Subcutaneous abdominal adipose tissue (tissue), 5 donors: ENCODE measurements around the gene ABCB11.
"Not testable (repeated sequence)": the region's sequence is repeated elsewhere in the genome, so short reads cannot be mapped to it uniquely, and the experiment has no call there.

Experiments
- H3K27ac ChIP-seq: one replicate; pipeline ENCODE4 v1.7.0; 2013; ENCODE audit warnings: low read depth, mild to moderate bottlenecking, inconsistent platforms, low read length, moderate library complexity
- H3K27me3 ChIP-seq, 5 donors: one replicate each; pipeline ENCODE4 v1.7.0; 2013; ENCODE audit warnings: low read length in 5 of 5, inconsistent platforms in 1 of 5; ENCODE audit not compliant: control insufficient read depth in 5 of 5, insufficient read depth in 4 of 5
- H3K36me3 ChIP-seq, 5 donors: one replicate each; pipeline ENCODE4 v1.7.0; 2013; ENCODE audit warnings: low read length in 5 of 5; ENCODE audit not compliant: control insufficient read depth in 5 of 5, insufficient read depth in 5 of 5
- H3K4me1 ChIP-seq, 5 donors: one replicate each; pipeline ENCODE4 v1.7.0; 2013; ENCODE audit warnings: low read length in 5 of 5, mild to moderate bottlenecking in 3 of 5, moderate library complexity in 1 of 5; ENCODE audit not compliant: control insufficient read depth in 5 of 5, insufficient read depth in 5 of 5
- H3K4me3 ChIP-seq, 5 donors: one replicate each; pipeline ENCODE4 v1.7.0; 2013; ENCODE audit warnings: low read length in 5 of 5, low read depth in 1 of 5
- H3K9ac ChIP-seq, 5 donors: one replicate each; pipeline ENCODE4 v1.7.0; 2013; ENCODE audit warnings: low read length in 5 of 5, mild to moderate bottlenecking in 4 of 5, moderate library complexity in 3 of 5
- H3K9me3 ChIP-seq, 5 donors: one replicate each; pipeline ENCODE4 v1.7.0; 2013; ENCODE audit warnings: low read length in 5 of 5; ENCODE audit not compliant: control insufficient read depth in 5 of 5
- donor health status: healthy.
- donor health status: healthy.
- donor health status: healthy.
- donor health status: healthy.
- donor health status: healthy.

ABCB11 gene

DNA sequence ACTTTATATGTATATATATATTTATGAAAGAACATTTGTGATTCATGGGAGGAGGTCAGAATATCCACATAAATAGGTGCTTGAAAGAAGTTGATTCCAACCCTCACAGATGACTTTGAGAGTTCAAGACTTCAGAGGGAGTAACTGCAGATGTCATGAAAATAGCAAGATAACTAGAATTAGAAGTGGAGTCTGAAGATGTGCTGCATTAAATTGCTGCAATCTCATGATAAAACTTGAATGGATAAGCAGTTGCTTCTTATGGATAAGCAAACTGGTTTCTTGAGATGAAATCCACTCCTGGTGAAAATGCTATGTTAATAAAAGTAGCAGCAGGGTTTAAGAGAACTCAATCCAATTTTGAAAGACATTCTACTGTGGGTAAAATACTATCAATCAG, 89.8 kb downstream of the ABCB11 start:
- Histone ChIP-seq H3K4me1 (peaks cover 0 to under 1% (median 0%) of the 10 kb centered on the region in 5 donors), H3K4me3 (no peak overlapping the region), H3K9me3 (no peaks in the 10 kb centered on the region), H3K9ac (no peak overlapping the region), H3K36me3 (no peaks in the 10 kb centered on the region), H3K27ac (no peak overlapping the region), H3K27me3 (no peaks in the 10 kb centered on the region)

DNA sequence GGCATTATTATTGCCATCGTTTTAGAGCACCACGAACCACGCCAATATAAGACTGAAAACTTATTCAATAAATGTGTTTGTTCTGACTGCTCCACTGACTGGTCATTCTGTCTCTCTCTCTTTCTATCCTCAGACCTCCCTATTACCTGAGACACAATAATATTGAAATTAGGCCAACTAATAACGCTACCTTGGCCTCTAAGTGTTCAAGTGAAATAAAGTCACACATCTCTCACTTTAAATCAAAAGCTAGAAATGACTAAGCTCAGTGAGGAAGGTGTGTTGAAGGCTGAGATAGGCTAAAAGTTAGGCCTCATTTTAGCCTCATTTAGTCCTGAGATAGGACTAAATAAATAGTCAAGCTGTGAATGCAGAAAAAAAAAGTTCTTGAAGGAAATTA, 91.2 kb downstream of the ABCB11 start:
- Histone ChIP-seq H3K9me3 (no peaks in the 10 kb centered on the region), H3K9ac (no peak overlapping the region), H3K36me3 (no peaks in the 10 kb centered on the region), H3K27me3 (no peaks in the 10 kb centered on the region), H3K27ac (no peak overlapping the region), H3K4me1 (peaks cover 0 to 13% (median 3%) of the 10 kb centered on the region in 5 donors), H3K4me3 (no peak overlapping the region)

DNA sequence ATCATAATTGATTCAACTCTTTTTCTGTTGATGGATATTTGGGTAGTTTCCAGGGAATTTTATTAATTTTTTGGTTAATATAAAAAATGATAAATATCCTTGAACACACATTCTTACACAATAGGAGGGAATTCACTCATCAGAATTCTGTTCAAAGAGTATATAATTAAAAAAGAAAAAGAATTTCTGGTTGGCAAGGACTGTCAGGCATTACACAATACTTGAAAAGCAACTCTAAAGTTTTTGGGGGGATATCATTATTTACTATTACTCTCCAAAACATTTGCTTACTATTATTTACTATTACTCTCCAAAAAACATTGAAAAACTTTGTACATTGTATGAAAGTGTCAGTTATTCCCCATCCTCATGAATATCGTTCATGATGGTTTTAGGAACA, 92.1 kb downstream of the ABCB11 start:
- no peaks in the 10 kb centered on the region for H3K36me3 ChIP-seq
- H3K4me3 ChIP-seq, result no peak overlapping the region
- no peaks in the 10 kb centered on the region for H3K27me3 ChIP-seq
- peaks cover 0 to 15% (median 3%) of the 10 kb centered on the region in 5 donors for H3K4me1 ChIP-seq
- no peak overlapping the region for H3K9ac ChIP-seq
- H3K27ac ChIP-seq, result no peak overlapping the region
- H3K9me3 ChIP-seq, result no peaks in the 10 kb centered on the region

DNA sequence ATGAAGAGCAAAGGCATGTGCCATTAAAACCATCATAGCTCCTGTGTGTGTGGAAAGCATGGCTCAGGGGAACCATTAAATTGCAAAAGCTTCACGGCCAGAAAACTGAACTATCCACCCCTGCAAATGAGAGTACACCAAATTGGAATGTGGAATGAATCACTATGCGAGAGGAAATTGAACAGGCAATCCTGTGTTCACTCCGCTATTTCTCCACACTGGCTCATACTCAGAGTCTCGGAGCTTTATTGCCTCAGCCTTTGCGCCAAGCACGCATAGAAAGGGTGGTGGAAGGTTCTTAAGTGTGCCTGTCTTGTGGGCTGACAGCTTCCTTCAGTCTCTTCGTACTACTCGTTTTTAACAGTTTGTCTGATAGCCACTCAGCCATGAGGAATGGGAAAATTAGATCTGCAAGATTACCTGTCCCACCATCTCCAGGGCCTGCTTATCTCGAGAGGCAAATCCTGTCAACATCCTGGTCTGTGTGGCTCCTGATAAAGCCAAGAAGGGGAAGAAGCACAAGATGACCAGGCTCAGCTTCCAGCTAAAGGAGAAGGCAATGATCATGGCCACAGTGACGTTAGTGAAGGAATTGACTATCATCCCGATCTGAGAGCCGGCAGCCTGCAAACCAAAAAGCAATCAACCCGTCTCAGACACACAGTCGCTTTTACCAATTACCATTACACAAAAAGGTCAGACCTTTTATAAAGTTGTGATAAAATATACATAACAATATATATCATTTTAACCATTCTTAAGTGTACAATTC, 95.1 kb downstream of the ABCB11 start:
- no peaks in the 10 kb centered on the region for H3K27me3 ChIP-seq
- no peak overlapping the region for H3K9ac ChIP-seq
- H3K4me1 ChIP-seq, result peaks cover 0 to 15% (median 3%) of the 10 kb centered on the region in 5 donors
- peak overlapping the region in 1 of 5 donors; percentile 10 for H3K4me3 ChIP-seq
- peak overlapping the region; percentile 67 for H3K27ac ChIP-seq
- H3K9me3 ChIP-seq, result no peaks in the 10 kb centered on the region
- no peaks in the 10 kb centered on the region for H3K36me3 ChIP-seq

DNA sequence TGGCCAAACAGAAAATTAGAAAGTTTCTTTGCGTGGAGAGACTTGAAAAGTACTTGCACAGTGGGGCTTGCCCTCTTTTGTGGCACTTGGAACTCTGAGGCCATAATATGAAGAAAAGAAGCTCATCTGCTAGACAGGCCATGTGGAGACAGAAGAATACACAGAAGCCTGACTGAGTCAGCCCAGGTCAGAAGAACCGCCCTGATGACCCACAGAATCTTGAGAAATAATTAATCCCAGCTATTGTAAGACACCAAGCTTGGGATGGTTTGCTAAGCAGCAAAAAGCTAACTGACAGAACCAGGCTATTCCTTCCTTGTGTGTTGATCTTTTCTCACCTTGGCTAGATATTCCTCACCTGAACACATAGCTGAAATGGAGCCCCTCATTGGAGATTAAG, 96.3 kb downstream of the ABCB11 start:
- Histone ChIP-seq H3K9me3 (no peaks in the 10 kb centered on the region), H3K4me1 (peaks cover 0 to 15% (median 3%) of the 10 kb centered on the region in 5 donors), H3K27me3 (no peaks in the 10 kb centered on the region), H3K4me3 (no peak overlapping the region), H3K27ac (no peak overlapping the region), H3K36me3 (no peaks in the 10 kb centered on the region), H3K9ac (no peak overlapping the region)

DNA sequence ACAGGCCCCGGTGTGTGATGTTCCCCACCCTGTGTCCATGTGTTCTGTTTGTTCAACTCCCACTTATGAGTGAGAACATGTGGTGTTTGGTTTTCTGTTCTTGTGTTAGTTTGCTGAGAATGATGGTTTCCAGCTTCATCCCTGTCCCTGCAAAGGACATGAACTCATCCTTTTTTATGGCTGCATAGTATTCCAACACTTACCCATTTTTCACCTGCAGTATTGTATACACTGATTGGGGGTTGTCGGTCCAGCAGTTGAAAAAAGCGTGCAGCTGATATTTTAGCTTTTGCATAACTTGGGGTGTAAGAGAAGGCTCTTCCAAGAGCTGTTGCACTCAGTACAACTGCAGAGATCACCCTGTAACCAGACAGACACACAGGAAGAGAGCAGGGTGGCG, 99.0 kb downstream of the ABCB11 start:
- H3K9ac ChIP-seq, H3K4me3 ChIP-seq, H3K27ac ChIP-seq, H3K9me3 ChIP-seq, H3K36me3 ChIP-seq, H3K27me3 ChIP-seq: not testable (repeated sequence)
- peaks cover 0 to 15% (median 3%) of the 10 kb centered on the region in 5 donors for H3K4me1 ChIP-seq

DNA sequence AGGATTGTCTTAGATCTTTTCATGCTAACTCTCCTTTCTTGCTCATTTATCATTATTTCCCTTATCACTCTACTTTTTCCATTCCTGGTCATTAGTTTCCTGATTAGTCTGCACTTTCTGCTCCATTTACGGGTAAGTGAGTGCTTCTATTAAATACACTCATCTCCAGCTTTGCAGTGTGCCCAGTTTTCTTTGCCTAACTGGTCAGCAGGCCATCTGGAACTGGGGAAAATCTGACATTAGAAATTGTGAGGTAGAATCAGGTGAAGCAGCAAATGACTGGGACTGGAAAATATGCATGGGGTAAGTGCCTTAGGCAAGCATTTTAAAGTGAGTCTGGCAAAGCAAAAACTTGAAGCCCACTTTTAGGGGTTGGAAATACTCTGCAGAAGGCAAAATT, 100.9 kb downstream of the ABCB11 start:
- Histone ChIP-seq H3K27ac (no peak overlapping the region), H3K27me3 (no peaks in the 10 kb centered on the region)

DNA sequence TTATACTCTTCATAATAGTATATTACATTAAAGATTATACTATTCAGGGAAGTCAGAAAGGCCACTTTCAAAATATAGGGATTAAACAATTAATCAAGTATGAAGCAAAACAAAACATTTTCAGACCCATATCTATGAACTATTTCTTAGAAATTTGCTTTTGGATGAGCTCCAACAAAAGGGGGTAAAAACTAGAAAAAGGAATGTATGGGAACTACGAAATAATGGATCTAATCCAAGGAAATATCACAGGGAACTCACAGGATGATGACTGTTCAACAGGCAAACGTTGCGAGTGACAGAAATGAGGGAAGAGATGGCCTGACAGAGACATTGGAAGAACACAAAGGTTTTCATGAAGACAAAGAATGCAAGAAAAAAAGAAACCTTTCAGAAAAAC, 102.1 kb downstream of the ABCB11 start:
- no peak overlapping the region for H3K27ac ChIP-seq
- no peaks in the 10 kb centered on the region for H3K27me3 ChIP-seq

More for the DNA sequence above, 100.9 kb downstream of the ABCB11 start:
- H3K4me1 ChIP-seq, result peaks cover 0 to 5% (median 0%) of the 10 kb centered on the region in 5 donors
- H3K4me3 ChIP-seq, result no peak overlapping the region
- H3K36me3 ChIP-seq, result no peaks in the 10 kb centered on the region
- H3K9me3 ChIP-seq, result no peaks in the 10 kb centered on the region
- no peak overlapping the region for H3K9ac ChIP-seq

DNA sequence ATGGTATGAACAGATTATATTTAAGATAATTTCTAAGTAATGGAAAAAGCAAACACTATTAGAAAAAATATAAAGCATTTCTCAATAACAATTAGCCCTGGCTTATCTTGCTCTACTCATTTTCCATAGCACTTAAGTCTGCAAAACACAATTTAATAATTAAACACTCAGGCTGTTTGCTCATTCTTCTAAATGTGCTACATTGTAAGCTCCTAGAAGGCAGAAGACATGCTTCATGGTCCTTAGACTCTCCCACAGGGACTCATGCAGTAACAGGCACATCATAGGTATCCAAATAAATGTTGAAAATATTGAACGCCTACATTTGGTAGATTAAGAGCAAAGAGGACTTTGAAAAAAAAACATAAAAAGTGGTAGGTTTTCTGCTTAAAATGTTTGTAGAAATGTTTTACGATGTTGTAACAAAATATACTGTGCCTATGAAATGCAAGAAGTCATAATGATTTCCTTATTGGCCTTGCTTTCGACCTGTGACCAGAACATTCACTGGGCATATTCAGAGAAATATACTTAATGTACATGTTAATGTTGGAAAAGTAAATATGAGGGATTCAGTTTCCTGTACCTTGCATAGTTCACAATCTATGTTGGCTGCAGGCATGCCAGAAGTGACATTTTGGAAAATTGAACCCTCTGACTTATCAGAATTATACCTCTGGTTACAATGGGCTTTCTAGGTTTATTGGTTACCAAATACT, 102.9 kb downstream of the ABCB11 start:
- Histone ChIP-seq H3K4me1 (no peaks in the 10 kb centered on the region), H3K27me3 (no peaks in the 10 kb centered on the region), H3K27ac (no peak overlapping the region), H3K9me3 (no peaks in the 10 kb centered on the region), H3K36me3 (no peaks in the 10 kb centered on the region), H3K4me3 (no peak overlapping the region), H3K9ac (no peak overlapping the region)

More for the DNA sequence above, 102.1 kb downstream of the ABCB11 start:
- Histone ChIP-seq H3K4me1 (no peaks in the 10 kb centered on the region), H3K9me3 (no peaks in the 10 kb centered on the region), H3K9ac (no peak overlapping the region), H3K36me3 (no peaks in the 10 kb centered on the region), H3K4me3 (no peak overlapping the region)

DNA sequence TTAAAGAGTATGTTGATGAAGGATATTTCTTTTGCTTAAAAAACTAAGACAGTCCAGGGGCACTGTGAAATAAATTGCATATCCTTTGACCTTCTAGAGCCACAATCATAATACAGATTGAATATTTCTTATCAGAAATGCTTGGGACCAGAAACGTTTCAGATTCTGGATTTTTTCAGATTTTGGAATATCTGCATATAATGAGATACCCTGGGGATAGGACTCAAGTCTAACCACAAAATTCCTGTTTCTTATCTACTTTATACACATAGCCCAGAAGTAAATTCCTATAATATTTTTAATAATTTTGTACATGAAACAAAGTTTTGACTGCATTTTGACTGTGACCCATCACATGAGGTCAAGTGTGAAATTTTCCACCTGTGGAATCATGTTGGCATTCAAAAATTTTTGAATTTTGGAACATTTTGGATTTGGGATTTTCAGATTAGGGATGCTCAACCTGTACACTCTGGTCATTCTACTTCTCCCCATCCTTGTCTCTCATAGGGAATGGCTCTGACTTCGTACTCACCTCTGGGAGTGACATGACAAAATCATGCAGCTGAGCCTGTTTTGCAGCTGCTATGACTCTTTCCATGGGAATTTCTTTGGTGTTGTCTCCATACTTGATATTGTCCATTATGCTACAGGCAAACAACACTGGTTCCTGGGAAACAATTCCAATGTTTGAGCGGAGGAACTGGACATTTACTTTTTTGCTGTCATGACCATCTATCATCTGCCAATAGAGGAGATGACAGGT, 104.3 kb downstream of the ABCB11 start:
- Histone ChIP-seq H3K4me1 (no peaks in the 10 kb centered on the region), H3K27me3 (no peaks in the 10 kb centered on the region), H3K9ac (no peak overlapping the region), H3K9me3 (no peaks in the 10 kb centered on the region), H3K4me3 (no peak overlapping the region), H3K36me3 (no peaks in the 10 kb centered on the region), H3K27ac (no peak overlapping the region)
